Measurements from ENCODE around the gene PRTFDC1.
"Not testable (repeated sequence)": the region's sequence is repeated elsewhere in the genome, so short reads cannot be mapped to it uniquely, and the experiment has no call there.

The PRTFDC1 gene

DNA sequence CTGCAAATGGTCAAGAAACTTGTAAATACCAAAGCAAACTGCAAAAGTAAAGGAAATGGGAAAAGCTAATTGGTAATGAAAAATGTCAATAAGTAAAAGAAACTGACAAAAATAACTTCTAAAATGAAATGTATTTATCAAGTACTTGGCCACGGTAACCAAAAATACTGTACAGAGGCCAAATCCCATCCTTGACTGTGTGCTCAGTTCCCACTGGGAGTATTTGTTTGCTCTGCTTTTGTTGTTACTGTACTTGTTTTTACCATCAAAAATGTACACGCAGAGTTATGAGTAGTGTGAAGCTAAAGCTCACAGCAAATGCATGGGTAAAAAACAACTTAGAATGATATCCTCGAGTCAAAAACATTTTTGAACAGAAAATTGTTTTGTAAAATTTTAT is 32.5 kb upstream of the PRTFDC1 start:
- H3K27me3 ChIP-seq, result no peaks in the 10 kb centered on the region
- no peak overlapping the region for H3K4me3 ChIP-seq
- no peak for TF ChIP-seq Cebpa-rat (IDR thresholded peaks at IDR 0.05)
- no peak overlapping the region for H3K9ac ChIP-seq
- H3K4me1 ChIP-seq, result peaks cover 0 to 8% (median 6%) of the 10 kb centered on the region in 10 experiments; a peak in 6 of 20 replicates
- H3K9me3 ChIP-seq (replicated peaks in 1 of 11), result no peaks in the 10 kb centered on the region
- no peaks in the 10 kb centered on the region for H3K36me3 ChIP-seq
- no peak overlapping the region for H3K4me2 ChIP-seq
- no peaks in the 10 kb centered on the region for H4K20me1 ChIP-seq
- no peak overlapping the region for H3K27ac ChIP-seq

- Histone ChIP-seq H3K27ac (no peak overlapping the region), H3K27me3 (no peaks in the 10 kb centered on the region), H4K20me1 (no peaks in the 10 kb centered on the region), H3K4me2 (no peak overlapping the region), H3K36me3 (no peaks in the 10 kb centered on the region), H3K9ac (no peak overlapping the region), H3K4me1 (peaks cover 0 to 4% (median 3%) of the 10 kb centered on the region in 10 experiments; a peak in 6 of 20 replicates), H3K4me3 (no peak overlapping the region), H3K9me3 (replicated peaks in 1 of 11) (no peaks in the 10 kb centered on the region)
- no peak for TF ChIP-seq Cebpa-rat (IDR thresholded peaks at IDR 0.05)
Measured at GRCh38 chr10:24983946-24984345, 31.5 kb upstream of the PRTFDC1 start.

- H4K20me1 ChIP-seq, result no peaks in the 10 kb centered on the region
- no peak for TF ChIP-seq Cebpa-rat (IDR thresholded peaks at IDR 0.05)
- no peaks in the 10 kb centered on the region for H3K36me3 ChIP-seq
- H3K4me3 ChIP-seq, result no peak overlapping the region
- H3K4me2 ChIP-seq, result no peak overlapping the region
- H3K27me3 ChIP-seq, result no peaks in the 10 kb centered on the region
- H3K4me1 ChIP-seq, result no peaks in the 10 kb centered on the region
- no peak overlapping the region for H3K9ac ChIP-seq
- H3K27ac ChIP-seq, result no peak overlapping the region
- no peaks in the 10 kb centered on the region for H3K9me3 ChIP-seq (replicated peaks in 1 of 11)
Measured at GRCh38 chr10:24983130-24983529, 30.7 kb upstream of the PRTFDC1 start.

DNA sequence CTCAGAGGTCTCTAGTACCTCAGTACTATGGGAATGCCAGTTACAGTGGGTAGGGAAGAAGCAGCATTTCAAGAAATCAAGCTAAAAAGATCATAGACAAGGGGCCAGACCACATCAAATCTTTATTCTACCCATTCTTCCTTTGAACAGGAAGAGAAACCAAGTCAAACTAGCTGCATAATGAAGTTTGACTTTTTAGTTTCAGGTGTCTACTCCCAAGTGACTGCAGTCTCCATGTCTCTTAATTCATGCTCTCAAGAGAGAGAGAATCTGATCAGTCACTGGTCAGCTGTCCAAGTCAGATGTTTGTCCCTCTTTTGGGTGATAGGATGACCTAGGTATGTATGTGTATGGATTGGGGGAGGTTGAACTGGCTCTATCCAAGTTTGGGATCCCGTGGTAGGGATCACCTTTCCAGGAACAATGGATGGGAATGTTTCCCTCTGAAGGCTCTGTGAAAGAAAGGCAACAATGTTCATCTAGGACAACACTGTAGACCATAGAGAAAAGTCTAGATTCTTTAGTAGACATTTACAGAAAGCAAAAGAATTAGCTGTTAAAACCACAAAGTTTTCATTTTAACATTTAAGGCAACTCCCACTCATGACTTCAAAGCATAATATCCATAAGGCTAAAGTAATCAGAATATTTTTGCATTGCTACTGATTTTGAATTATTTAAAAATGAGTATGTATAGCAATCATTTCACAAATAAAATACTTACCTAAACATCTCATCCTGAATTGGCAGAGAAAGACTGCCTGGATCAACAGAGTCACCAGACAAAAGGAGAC is 30.1 kb upstream of the PRTFDC1 start:
- no peaks in the 10 kb centered on the region for H3K36me3 ChIP-seq
- TF ChIP-seq Cebpa-rat (IDR thresholded peaks at IDR 0.05), result no peak
- H3K9me3 ChIP-seq (replicated peaks in 1 of 11), result no peaks in the 10 kb centered on the region
- no peak overlapping the region for H3K4me2 ChIP-seq
- H3K9ac ChIP-seq, result no peak overlapping the region
- no peaks in the 10 kb centered on the region for H3K27me3 ChIP-seq
- no peak overlapping the region for H3K27ac ChIP-seq
- H3K4me1 ChIP-seq, result no peaks in the 10 kb centered on the region
- H4K20me1 ChIP-seq, result no peaks in the 10 kb centered on the region
- H3K4me3 ChIP-seq, result no peak overlapping the region

GRCh38 chr10:24981161-24981710 is 28.8 kb upstream of the PRTFDC1 start:
- no peaks in the 10 kb centered on the region for H3K9me3 ChIP-seq (replicated peaks in 1 of 11)
- no peak overlapping the region for H3K4me3 ChIP-seq
- no peak overlapping the region for H3K4me2 ChIP-seq
- H3K27ac ChIP-seq, result no peak overlapping the region
- H3K4me1 ChIP-seq, result no peaks in the 10 kb centered on the region
- TF ChIP-seq Cebpa-rat (IDR thresholded peaks at IDR 0.05), result no peak
- H3K9ac ChIP-seq, result no peak overlapping the region
- H3K36me3 ChIP-seq, result no peaks in the 10 kb centered on the region
- H3K27me3 ChIP-seq, result no peaks in the 10 kb centered on the region
- no peaks in the 10 kb centered on the region for H4K20me1 ChIP-seq

DNA sequence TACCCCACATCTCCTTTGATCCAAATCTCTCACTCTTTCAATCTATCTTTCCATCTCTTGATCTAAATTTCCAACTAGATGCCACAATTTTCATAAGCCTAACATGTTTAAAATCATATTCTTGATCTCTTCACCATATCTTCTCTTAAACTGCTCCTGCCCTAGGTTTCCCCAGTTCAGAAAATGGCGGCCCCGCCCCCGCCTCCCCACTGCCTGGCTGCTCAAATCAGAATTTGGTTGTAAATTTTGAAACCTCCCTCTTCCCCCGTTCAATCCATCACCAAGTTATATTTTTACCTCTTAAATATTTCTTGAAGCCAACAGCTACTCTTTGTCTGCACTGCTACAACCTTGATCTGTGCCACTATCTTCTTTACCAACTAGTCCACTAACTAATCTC is 27.3 kb upstream of the PRTFDC1 start:
- H3K9ac ChIP-seq, result no peak overlapping the region
- H3K4me1 ChIP-seq, result no peaks in the 10 kb centered on the region
- H4K20me1 ChIP-seq, result no peaks in the 10 kb centered on the region
- H3K27ac ChIP-seq, result no peak overlapping the region
- no peaks in the 10 kb centered on the region for H3K36me3 ChIP-seq
- TF ChIP-seq Cebpa-rat (IDR thresholded peaks at IDR 0.05), result no peak
- H3K27me3 ChIP-seq, result no peaks in the 10 kb centered on the region
- no peak overlapping the region for H3K4me2 ChIP-seq
- H3K9me3 ChIP-seq (replicated peaks in 1 of 11), result no peaks in the 10 kb centered on the region
- H3K4me3 ChIP-seq, result no peak overlapping the region

DNA sequence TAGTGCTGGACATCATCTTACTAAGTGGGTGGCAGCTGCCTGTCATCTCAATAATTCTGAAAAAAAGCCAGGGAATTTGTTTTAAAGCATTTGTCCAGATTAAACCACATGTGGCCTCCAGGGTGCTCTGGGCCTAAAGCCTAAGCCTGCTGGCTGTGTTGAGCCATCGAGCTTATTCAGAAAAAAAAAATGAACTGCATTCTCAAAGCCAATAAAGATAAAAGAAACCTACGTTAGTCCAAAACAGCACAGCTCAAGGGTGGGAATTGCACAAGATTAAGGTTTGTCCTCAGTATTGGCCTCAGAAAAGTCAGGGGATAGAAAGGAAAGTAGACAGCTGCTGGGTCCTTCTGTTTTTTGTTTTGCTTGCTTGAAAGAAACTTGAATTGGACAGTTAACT is 22.6 kb upstream of the PRTFDC1 start:
- TF ChIP-seq Cebpa-rat (IDR thresholded peaks at IDR 0.05), result no peak
- no peaks in the 10 kb centered on the region for H4K20me1 ChIP-seq
- no peak overlapping the region for H3K4me3 ChIP-seq
- H3K4me1 ChIP-seq, result no peaks in the 10 kb centered on the region
- no peaks in the 10 kb centered on the region for H3K9me3 ChIP-seq (replicated peaks in 1 of 11)
- H3K36me3 ChIP-seq, result no peaks in the 10 kb centered on the region
- H3K27me3 ChIP-seq, result no peaks in the 10 kb centered on the region
- H3K9ac ChIP-seq, result no peak overlapping the region
- no peak overlapping the region for H3K4me2 ChIP-seq
- H3K27ac ChIP-seq, result no peak overlapping the region

- Histone ChIP-seq H3K4me2 (no peak overlapping the region), H3K36me3 (no peaks in the 10 kb centered on the region), H3K27me3 (no peaks in the 10 kb centered on the region), H3K4me3 (no peak overlapping the region), H3K4me1 (no peaks in the 10 kb centered on the region), H4K20me1 (no peaks in the 10 kb centered on the region), H3K27ac (no peak overlapping the region), H3K9me3 (replicated peaks in 1 of 11) (no peaks in the 10 kb centered on the region), H3K9ac (no peak overlapping the region)
- TF ChIP-seq Cebpa-rat (IDR thresholded peaks at IDR 0.05), result no peak
Measured at GRCh38 chr10:24973163-24973562, 20.8 kb upstream of the PRTFDC1 start.

DNA sequence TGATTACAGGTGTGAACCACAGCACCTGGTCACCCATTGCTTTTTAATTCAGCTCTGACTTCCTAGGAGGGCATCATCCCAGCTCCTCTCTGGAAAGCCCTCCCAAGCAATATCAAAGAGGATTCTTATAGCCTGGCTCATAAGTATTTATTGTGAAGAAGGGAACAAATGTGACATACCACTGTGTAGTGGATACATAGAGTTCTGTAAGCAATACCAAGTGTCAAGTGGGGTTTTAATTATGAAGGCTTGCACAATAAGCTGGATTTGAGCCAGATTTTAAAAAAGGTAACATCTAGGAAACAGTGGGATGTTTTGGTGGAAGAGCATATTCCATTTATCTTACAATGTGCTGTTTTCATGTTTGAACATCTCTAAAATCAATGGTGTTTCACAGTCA is 19.0 kb upstream of the PRTFDC1 start:
- no peak overlapping the region for H3K4me3 ChIP-seq
- no peak overlapping the region for H3K27ac ChIP-seq
- no peaks in the 10 kb centered on the region for H3K9me3 ChIP-seq (replicated peaks in 1 of 11)
- H3K27me3 ChIP-seq, result no peaks in the 10 kb centered on the region
- H3K4me1 ChIP-seq, result no peaks in the 10 kb centered on the region
- no peaks in the 10 kb centered on the region for H4K20me1 ChIP-seq
- H3K4me2 ChIP-seq, result no peak overlapping the region
- no peaks in the 10 kb centered on the region for H3K36me3 ChIP-seq
- TF ChIP-seq Cebpa-rat (IDR thresholded peaks at IDR 0.05), result no peak
- no peak overlapping the region for H3K9ac ChIP-seq

- no peak overlapping the region for H3K4me3 ChIP-seq
- H3K27ac ChIP-seq, result no peak overlapping the region
- no peaks in the 10 kb centered on the region for H3K9me3 ChIP-seq (replicated peaks in 1 of 11)
- TF ChIP-seq Cebpa-rat (IDR thresholded peaks at IDR 0.05), result no peak
- H4K20me1 ChIP-seq, result no peaks in the 10 kb centered on the region
- no peaks in the 10 kb centered on the region for H3K4me1 ChIP-seq
- no peak overlapping the region for H3K4me2 ChIP-seq
- no peaks in the 10 kb centered on the region for H3K36me3 ChIP-seq
- H3K27me3 ChIP-seq, result no peaks in the 10 kb centered on the region
- H3K9ac ChIP-seq, result no peak overlapping the region
Measured at GRCh38 chr10:24969841-24970281, 17.5 kb upstream of the PRTFDC1 start.

DNA sequence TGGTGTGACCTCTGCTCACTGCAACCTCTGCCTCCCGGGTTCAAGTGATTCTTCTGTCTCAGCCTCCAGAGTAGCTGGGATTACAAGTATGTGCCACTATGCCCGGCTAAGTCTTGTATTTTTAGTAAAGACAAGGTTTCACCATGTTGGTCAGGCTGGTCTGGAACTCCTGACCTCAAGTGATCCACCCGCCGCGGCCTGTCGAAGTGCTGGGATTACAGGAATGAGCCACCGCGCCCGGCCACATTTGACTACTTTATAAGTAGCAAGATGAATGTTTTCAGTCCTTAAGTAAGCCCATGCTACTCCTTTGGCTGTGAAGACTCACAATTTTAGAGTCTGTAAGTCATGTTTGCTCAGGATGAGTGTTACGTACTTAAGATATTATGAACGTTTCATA is 16.5 kb upstream of the PRTFDC1 start:
- H3K27ac ChIP-seq; H3K4me3 ChIP-seq; H3K36me3 ChIP-seq; H3K4me1 ChIP-seq; H3K9me3 ChIP-seq (replicated peaks in 1 of 11); H3K27me3 ChIP-seq; H3K9ac ChIP-seq; H3K4me2 ChIP-seq; H4K20me1 ChIP-seq: not testable (repeated sequence)

All from BLaER1 treated with 17β-estradiol and CSF1 and Interleukin-3, amounts not matched to agents 10 nM and 100 nM (cell line).